ENCODE measurements around the gene MRPS26.
A peak's percentile ranks its signal among the peaks of the same experiment; 100 is the strongest.

DNA sequence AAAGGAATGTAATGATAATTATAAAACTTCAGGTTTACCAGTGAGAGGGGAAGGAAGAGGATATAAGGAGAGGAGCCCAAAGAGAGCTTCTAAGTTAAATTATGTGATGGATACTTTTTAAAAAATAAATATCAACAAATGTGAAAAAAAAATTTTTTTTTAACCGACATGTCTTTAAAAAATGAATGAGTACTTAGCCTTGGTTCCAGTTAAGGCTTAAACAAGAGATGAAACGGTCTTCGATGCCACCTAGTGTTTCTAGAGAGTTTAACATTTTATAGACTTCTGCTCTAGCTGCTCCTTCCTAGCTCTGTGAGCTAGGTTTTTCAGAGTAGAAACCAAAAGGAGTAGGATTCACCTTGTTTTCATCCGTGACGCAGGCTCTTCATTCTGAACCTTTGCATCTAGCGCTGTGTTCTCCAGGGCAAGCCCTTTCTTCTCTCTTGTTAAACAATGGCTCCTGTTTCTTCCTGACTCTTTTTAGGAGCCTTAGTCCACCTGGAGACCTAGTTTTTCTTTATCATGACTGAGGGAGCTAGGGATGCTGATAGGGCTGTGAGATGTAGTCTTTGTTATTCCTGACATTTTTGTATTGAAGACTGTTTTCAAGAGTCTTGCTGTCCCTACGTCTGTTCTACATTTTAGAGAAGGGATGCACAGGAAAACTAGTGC lies 44.9 kb upstream of the MRPS26 start:
- TF ChIP-seq, protein P1, sequence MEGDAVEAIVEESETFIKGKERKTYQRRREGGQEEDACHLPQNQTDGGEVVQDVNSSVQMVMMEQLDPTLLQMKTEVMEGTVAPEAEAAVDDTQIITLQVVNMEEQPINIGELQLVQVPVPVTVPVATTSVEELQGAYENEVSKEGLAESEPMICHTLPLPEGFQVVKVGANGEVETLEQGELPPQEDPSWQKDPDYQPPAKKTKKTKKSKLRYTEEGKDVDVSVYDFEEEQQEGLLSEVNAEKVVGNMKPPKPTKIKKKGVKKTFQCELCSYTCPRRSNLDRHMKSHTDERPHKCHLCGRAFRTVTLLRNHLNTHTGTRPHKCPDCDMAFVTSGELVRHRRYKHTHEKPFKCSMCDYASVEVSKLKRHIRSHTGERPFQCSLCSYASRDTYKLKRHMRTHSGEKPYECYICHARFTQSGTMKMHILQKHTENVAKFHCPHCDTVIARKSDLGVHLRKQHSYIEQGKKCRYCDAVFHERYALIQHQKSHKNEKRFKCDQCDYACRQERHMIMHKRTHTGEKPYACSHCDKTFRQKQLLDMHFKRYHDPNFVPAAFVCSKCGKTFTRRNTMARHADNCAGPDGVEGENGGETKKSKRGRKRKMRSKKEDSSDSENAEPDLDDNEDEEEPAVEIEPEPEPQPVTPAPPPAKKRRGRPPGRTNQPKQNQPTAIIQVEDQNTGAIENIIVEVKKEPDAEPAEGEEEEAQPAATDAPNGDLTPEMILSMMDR (optimal IDR thresholded peaks at IDR 0.05 in 1 of 3, IDR thresholded peaks at IDR 0.05 in 1 of 3, conservative IDR thresholded peaks at IDR 0.05 in 1 of 3; ENCODE audit: extremely low read depth in 1 of 3, insufficient read depth in 2 of 3, low read length in 3 of 3), result peak in 2 of 3 experiments; percentile 28 to 47
- TF ChIP-seq EZH2 (IDR thresholded peaks at IDR 0.05; ENCODE audit: low read length), result no peak

All from keratinocyte (primary cell).